IMR-90 (cell line): Measurements from ENCODE around the gene CCT3. TPM values are rescaled to one million over a fixed set of nuclear protein-coding genes. Genes with fewer than 3 reads are reported as not detected.
"Not testable (repeated sequence)": the region's sequence is repeated elsewhere in the genome, so short reads cannot be mapped to it uniquely, and the experiment has no call there.

ENCODE experiments used
- ATAC-seq: fragments of 200-7000 bp; cut with Tn5 transposase; 2 replicates; pipeline ENCODE4 v1.9.1; 2020; ENCODE audit warnings: low read depth, mild to moderate bottlenecking, moderate library complexity
- BruUV-seq: library from RNA; stranded (reverse); fragments of 400-500 nt; replicated peaks from 2 replicates; lab custom pipeline; 2021; lab: Mats Ljungman, UMichigan
- CTCF ChIA-PET: fragments of 300-600 bp; formaldehyde crosslinking; extraction: SDS; loops from one replicate; lab custom pipeline; 2021; ENCODE audit warnings: antibody characterized with exemption; lab: Yijun Ruan, JAX
- POLR2A ChIA-PET: fragments of 300-600 bp; sonication (Branson Sonifier 250); formaldehyde crosslinking; loops from one replicate; lab custom pipeline; 2022; ENCODE audit warnings: antibody characterized with exemption; ENCODE audit not compliant: unreplicated experiment; lab: Charles Lee
- DNase-seq: peaks from one replicate; pipeline ENCODE4 v3.0.0; 2013
- H2AFZ ChIP-seq: replicated peaks from 2 replicates; pipeline ENCODE3; 2013; ENCODE audit warnings: low read length, mild to moderate bottlenecking; ENCODE audit not compliant: poor library complexity
- H2AK5ac ChIP-seq: 2 replicates; pipeline ENCODE4 v1.6.1; 2013; ENCODE audit warnings: low read depth, low read length, inconsistent platforms
- H2AK9ac ChIP-seq: replicated peaks from 2 replicates; pipeline ENCODE3; 2013; ENCODE audit warnings: mild to moderate bottlenecking, low read depth, low read length, moderate library complexity; ENCODE audit not compliant: poor library complexity
- H2BK120ac ChIP-seq: 2 replicates; pipeline ENCODE4 v1.6.1; 2013; ENCODE audit warnings: low read depth, low read length, inconsistent platforms
- H2BK15ac ChIP-seq: 3 replicates; pipeline ENCODE4 v1.6.1; 2013; ENCODE audit warnings: low read depth, low read length, inconsistent platforms
- H2BK20ac ChIP-seq: 2 replicates; pipeline ENCODE4 v1.6.1; 2013; ENCODE audit warnings: low read depth, mild to moderate bottlenecking, inconsistent platforms, low read length, moderate library complexity
- H2BK5ac ChIP-seq: 2 replicates; pipeline ENCODE4 v1.6.1; 2013; ENCODE audit warnings: mild to moderate bottlenecking, low read depth, low read length, inconsistent platforms; ENCODE audit not compliant: poor library complexity, severe bottlenecking
- H3K14ac ChIP-seq: replicated peaks from 2 replicates; pipeline ENCODE4 v1.6.1; 2013; ENCODE audit warnings: low read depth, low read length, inconsistent platforms
- H3K18ac ChIP-seq: 2 replicates; pipeline ENCODE4 v1.6.1; 2013; ENCODE audit warnings: low read depth, low read length, control low read depth
- H3K23ac ChIP-seq: 2 replicates; pipeline ENCODE4 v1.6.1; 2013; ENCODE audit warnings: low read depth, low read length, inconsistent platforms
- H3K27ac ChIP-seq: 2 replicates; pipeline ENCODE4 v1.5.1; 2013; ENCODE audit warnings: mild to moderate bottlenecking, control low read depth, low read length; ENCODE audit not compliant: insufficient read depth
- H3K27me3 ChIP-seq: 2 replicates; pipeline ENCODE4 v1.6.1; 2013; ENCODE audit warnings: low read length; ENCODE audit not compliant: control insufficient read depth, insufficient read depth
- H3K36me3 ChIP-seq: 2 replicates; pipeline ENCODE4 v1.6.1; 2013; ENCODE audit warnings: low read length, mixed read lengths; ENCODE audit not compliant: control insufficient read depth, insufficient read depth
- H3K4ac ChIP-seq: 2 replicates; pipeline ENCODE4 v1.6.1; 2013; ENCODE audit warnings: low read depth, low read length, inconsistent platforms
- H3K4me1 ChIP-seq: 2 replicates; pipeline ENCODE4 v1.6.1; 2013; ENCODE audit warnings: low read length, mixed read lengths; ENCODE audit not compliant: control insufficient read depth, insufficient read depth
- H3K4me2 ChIP-seq: 2 replicates; pipeline ENCODE4 v1.6.1; 2013; ENCODE audit warnings: low read depth, mild to moderate bottlenecking, control low read depth, low read length, moderate library complexity
- H3K4me3 ChIP-seq: 2 replicates; pipeline ENCODE4 v1.5.1; 2013; ENCODE audit warnings: low read depth, mild to moderate bottlenecking, control low read depth, low read length, moderate library complexity; ENCODE audit not compliant: insufficient read depth
- H3K56ac ChIP-seq: 2 replicates; pipeline ENCODE4 v1.6.1; 2013; ENCODE audit warnings: low read length, inconsistent platforms; ENCODE audit not compliant: insufficient read depth; ENCODE audit errors: extremely low read depth
- H3K79me1 ChIP-seq, 2 experiments: 2 replicates each; pipeline ENCODE4 v1.6.1; 2013; ENCODE audit warnings: low read length in 2 of 2, inconsistent platforms in 1 of 2, low read depth in 1 of 2
- H3K9ac ChIP-seq: 2 replicates; pipeline ENCODE4 v1.6.1; 2013; ENCODE audit warnings: low read depth, low read length, control low read depth
- H3K9me1 ChIP-seq: 2 replicates; pipeline ENCODE4 v1.6.1; 2013; ENCODE audit warnings: low read length, inconsistent platforms; ENCODE audit not compliant: insufficient read depth
- H3K9me3 ChIP-seq: 2 replicates; pipeline ENCODE4 v1.6.1; 2013; ENCODE audit warnings: low read length; ENCODE audit not compliant: control insufficient read depth, insufficient read depth
- H4K20me1 ChIP-seq: 2 replicates; pipeline ENCODE4 v1.6.1; 2013; ENCODE audit warnings: low read length, inconsistent platforms; ENCODE audit not compliant: insufficient read depth
- H4K5ac ChIP-seq: 2 replicates; pipeline ENCODE4 v1.6.1; 2013; ENCODE audit warnings: mild to moderate bottlenecking, low read depth, low read length, control low read depth
- H4K8ac ChIP-seq, 2 experiments: 2 replicates each; pipeline ENCODE4 v1.6.1; 2013; ENCODE audit warnings: low read depth in 2 of 2, low read length in 2 of 2, control low read depth in 1 of 2, inconsistent platforms in 1 of 2
- H4K91ac ChIP-seq: 2 replicates; pipeline ENCODE4 v1.6.1; 2013; ENCODE audit warnings: low read depth, low read length, inconsistent platforms; ENCODE audit not compliant: insufficient read depth
- WGBS, 2 experiments: methylation state at CpG; one replicate each; pipeline versions ENCODE4 v1.1.5 to v1.1.7; 2013; ENCODE audit warnings: missing lambda C conversion rate in 2 of 2; ENCODE audit not compliant: insufficient read length in 1 of 2; ENCODE audit errors: extremely low coverage in 2 of 2; 5-methylcytosine and 5-hydroxymethylcytosine counted together
- dilution Hi-C: fragments of 300-500 bp; cut with HindIII; formaldehyde crosslinking; loops from one replicate; pipeline ENCODE4 v1.14.3; 2018; ENCODE audit warnings: low sequenced_read_pairs; ENCODE audit not compliant: unreplicated experiment
- in situ Hi-C: fragments of 300-500 bp; cut with MboI; formaldehyde crosslinking; loops from 3 replicates; pipeline ENCODE4 v1.14.3; 2019; ENCODE audit warnings: low sequenced_read_pairs, inconsistent platforms, mixed read lengths
- intact Hi-C: fragments of 100-400 bp; cut with micrococcal nuclease; formaldehyde crosslinking; loops from 2 replicates; pipeline ENCODE4 v1.10.0; 2022
- polyA plus RNA-seq, 3 experiments: library from polyadenylated mRNA; depleted of rRNA; stranded (reverse); fragments of >200 nt; gene quantifications; 2 replicates each; pipeline ENCODE4 v1.2.3, GENCODE V29; 2012; ENCODE audit warnings: low replicate concordance in 1 of 3
- total RNA-seq: library from RNA; depleted of rRNA; stranded (reverse); fragments of >200 nt; gene quantifications from 2 replicates; pipeline ENCODE4 v1.2.3, GENCODE V29; 2012

The CCT3 gene
- total and polyA plus RNA-seq, 2 of the 4 experiments (the other 2 are of a cell fraction): 313 to 595 TPM

DNA sequence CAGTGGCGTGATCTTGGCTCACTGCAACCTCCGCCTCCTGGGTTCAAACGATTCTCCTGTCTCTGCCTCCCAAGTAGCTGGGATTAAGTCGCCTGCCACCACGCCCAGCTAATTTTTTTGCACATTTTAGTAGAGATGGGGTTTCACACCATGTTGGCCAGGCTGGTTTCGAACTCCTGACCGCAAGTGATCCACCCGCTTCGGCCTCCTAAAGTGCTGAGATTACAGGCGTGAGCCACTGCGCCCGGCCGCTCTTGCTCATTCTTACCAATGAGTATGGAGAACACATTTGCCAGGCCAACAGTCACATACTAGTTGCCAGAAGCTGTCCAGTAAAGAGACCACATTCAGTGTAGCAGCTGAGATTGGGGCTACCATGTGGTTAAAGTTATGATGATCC lies 14.4 kb upstream of the CCT3 start:
- H2BK120ac ChIP-seq, H3K9me3 ChIP-seq, H3K4me1 ChIP-seq, H2AFZ ChIP-seq, H2BK5ac ChIP-seq, H4K20me1 ChIP-seq, H3K9me1 ChIP-seq, H3K56ac ChIP-seq, H2AK5ac ChIP-seq, H3K4me3 ChIP-seq, H3K4me2 ChIP-seq, intact Hi-C loops, H3K14ac ChIP-seq, H3K27ac ChIP-seq, in situ Hi-C loops, H4K91ac ChIP-seq, H2BK20ac ChIP-seq, H3K4ac ChIP-seq, ATAC-seq, POLR2A ChIA-PET, BruUV-seq, H4K5ac ChIP-seq, H3K9ac ChIP-seq, H4K8ac ChIP-seq, H2BK15ac ChIP-seq, H2AK9ac ChIP-seq, H3K23ac ChIP-seq, H3K79me1 ChIP-seq, DNase-seq, H3K36me3 ChIP-seq, dilution Hi-C loops, H3K18ac ChIP-seq: not testable (repeated sequence)
- peaks cover 52% of the 10 kb centered on the region for H3K27me3 ChIP-seq
- 84% methylated on average over 6 of the region's 13 CpGs; no CpG with 5 or more reads in 1 of the 2 experiments for WGBS, 2 experiments
- CTCF ChIA-PET: interaction anchor here (1.2 kb wide), 1 partner anchor 18 kb away, joined by 4 read pairs; no protein-coding TSS in a partner anchor
